NCI-H446 treated with DMSO at 0.1 percent for 48 hours (cell line): ENCODE results near the gene KRT73.

Source experiments
- DNase-seq: peaks from one replicate; lab custom pipeline; 2025; lab: John Stamatoyannopoulos, UW

Gene KRT73

GRCh38 chr12:52645982-52646381 lies 27.6 kb upstream of the KRT73 start:
- no peak for DNase-seq

DNA sequence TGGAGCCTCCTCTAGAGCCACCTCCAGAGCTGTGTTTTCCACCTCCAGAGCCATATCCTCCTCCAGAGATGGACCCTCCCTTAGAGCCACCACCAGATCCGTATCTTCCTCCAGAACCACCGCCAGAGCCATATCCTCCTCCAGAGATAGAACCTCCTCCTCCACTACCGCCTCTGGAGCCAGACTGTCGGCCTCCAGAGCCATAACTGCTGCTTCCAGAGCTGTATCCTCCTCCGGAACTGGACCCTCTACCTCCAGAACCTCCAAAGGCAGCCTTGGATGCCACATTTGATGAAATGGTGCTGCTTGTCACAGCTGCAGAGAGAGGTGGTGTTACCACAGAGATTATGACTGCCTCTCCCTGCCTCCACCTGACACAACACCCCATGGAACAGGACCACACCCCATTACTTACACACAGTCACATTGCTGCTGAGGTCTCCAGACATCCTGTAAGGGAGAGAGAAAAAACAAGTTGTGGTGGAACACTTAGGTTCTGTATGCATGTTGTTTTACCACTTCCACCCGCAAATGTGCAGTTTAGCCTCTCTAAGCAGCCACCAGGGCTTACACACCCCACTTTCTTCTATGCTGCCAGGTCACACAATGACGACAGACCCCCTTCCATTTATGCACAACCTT lies 26.9 kb upstream of the KRT73 start:
- no peak for DNase-seq

- DNase-seq, result no peak
Observed at GRCh38 chr12:52644078-52644415, 25.7 kb upstream of the KRT73 start.

DNA sequence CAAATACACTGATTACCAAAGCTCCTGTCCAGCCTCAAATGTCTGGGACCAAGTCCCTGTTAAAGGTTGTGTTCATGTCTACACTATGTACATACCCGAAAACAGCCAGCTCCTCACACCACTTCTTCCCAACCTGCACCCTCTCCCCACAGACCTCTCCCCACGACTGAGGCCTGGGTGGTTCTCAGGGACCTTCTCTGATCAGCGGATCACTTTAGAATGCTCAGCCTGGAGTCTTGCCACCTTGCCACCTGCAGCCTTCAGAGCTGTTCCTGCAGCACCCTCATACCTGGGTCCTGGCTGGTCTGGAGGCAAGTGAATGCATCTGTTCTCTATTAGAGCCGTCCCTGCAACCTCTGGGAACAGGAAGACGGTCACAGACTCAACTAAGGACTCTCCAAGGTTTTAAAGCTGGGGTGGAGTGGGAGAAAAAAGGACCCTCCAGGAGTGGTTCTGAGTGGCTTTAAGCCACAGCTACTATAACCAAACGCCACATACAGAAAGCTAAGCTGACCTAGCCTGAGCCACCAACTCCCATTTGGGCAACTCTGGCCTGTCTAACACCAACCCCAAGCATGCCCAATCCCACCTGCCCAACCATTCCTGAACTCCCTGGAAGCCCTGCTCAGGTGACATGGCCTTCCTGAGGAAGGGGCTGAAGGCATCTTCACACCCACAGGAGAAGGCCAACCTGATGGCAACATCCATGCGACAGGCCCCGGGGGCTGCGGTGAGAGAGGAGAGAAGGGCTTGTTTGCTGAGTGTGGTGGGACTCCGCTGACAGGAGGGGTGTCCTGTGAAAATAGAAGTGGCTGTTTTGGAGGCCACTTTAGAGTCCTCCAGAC lies 25.1 kb upstream of the KRT73 start:
- DNase-seq, result no peak

GRCh38 chr12:52641468-52641867 lies 23.1 kb upstream of the KRT73 start:
- no peak for DNase-seq

- DNase-seq, result no peak
Observed at GRCh38 chr12:52637299-52637698, 18.9 kb upstream of the KRT73 start.

DNA sequence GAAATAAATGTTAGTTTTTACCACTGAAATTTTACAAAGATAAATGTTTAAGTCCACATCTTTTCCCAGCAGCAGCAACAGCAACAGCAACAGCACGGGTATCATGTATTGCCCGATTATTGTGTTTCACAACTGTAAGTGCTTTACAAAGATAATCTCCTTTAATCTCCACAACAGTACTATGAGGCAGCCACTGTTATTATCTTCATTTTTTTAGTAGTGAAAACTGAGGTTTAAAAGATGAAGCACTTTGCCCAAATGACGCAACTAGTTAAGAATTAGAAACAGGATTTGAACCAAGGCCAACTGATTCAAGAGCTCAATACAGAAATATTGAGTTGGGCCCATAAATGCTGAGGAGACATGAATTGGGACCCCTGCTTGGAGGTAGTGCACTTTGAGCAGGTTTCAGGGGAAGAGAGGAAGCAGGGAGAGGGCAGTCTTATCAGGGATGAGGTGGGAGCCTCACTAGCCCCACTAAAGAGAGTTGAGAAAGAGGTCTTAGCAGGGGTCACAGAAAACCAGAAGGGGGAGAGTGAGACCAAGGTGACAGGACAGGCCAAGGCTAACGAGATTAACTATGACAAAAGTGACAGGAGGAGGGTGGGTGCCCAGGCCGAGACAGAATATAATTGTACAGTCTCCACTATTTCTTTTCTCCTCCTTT lies 18.4 kb upstream of the KRT73 start:
- DNase-seq, result no peak

DNA sequence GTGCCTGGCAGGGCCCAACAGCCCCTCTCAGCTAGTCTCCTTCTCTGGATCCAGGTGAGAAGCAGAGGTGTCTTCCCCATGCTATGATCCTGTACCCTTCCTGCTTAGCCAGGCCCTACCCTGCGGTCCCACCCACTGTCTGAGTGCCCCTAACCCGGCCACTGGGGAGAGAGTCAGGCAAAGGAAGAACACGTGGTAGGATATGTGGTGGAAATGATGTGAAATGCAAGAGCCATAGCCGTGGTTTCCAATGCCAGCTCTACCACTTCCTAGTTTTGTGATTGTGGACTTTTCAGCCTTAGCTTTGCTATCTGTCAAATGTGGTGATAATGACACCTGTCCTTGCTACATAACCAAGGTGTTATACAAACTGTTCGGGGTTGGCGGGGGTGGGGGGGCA lies 17.8 kb upstream of the KRT73 start:
- no peak for DNase-seq

- DNase-seq, result peak; percentile 82
Observed at GRCh38 chr12:52634266-52635056, 16.1 kb upstream of the KRT73 start.

DNA sequence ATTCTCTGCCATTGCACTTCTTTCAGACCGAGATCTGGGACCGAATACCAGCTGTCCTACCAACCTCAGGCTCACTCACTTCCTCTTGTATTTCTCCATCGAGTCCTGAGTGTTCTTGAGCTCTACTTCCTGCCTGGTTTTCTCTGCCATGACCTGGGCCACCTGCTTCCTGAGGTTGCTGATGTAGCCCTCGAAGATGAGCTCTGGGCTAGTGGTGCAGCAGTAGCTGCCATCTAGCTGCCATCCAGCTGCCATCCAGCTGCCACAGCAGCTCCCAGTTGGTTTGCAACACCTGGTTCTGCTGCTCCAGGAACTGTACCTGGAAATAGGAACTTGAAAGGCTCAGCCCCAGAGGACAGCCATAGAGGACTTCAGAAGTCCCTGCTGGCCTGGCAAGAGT lies 15.0 kb upstream of the KRT73 start:
- no peak for DNase-seq

- no peak for DNase-seq
Observed at GRCh38 chr12:52632656-52633055, 14.3 kb upstream of the KRT73 start.

DNA sequence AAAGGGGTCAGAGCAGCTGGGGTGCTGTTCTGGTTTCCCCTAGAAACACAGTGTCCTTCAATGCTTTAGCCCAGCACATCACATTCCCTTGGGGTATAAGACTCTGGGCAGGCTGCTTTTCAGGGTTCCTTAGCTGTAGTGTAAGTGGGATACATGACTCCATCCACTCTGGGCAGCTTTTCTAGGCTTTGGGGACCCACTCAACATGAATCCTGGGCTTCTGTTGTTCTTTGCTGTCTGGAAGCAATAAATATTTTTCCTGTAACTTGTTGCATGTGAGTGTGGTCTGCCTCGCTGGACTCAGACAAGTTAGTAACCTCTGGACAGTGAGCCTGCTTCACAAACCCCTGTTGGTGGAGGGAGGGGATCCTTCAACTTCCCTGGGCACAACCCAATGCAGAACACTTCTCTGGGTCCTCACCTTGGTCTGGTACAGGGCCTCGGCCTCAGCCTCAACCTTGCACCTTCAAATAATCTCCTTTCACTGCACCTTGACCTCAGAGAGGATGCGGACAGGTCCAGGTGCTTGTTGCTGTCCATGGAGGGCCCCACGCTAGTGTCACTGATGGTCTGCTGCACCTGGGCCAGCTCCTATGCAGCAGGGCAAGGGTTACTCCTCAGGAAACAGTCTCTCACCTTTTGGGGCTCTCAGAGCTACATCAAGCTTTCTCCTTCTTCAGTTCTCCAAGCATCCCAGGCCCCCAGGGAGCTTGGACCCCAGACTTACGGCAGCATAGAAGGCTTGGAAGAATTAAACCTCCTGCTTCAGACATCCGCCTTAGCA lies 13.5 kb upstream of the KRT73 start:
- no peak for DNase-seq

GRCh38 chr12:52631264-52631663 lies 12.9 kb upstream of the KRT73 start:
- no peak for DNase-seq

DNA sequence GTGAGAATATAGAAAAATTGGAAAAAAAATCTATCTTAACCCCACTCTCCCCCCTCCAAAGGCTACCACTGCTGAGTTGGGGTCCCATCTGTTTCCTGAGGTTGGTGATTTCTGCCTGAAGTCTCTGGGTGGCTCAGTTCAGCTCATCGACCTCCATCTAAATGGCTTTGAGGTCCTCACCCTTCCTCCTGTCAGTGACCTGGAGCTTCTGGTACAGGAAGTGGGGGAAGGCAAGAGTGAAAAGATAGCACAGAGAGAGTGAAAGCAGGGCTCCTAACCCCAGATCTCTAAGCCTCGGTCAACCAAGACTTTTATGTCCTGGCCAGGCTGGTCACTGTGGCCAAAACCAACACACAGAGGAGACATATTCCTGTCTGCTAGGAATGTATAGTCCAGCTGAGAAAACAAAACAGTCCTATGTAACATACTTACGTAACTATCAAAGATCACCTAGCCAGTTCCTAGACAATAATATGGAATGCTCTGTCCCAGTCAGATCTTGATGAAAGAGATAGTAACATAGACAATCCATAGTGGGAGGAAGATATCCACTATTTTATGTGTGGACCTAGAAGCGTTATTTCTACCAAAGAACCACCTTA lies 12.3 kb upstream of the KRT73 start:
- DNase-seq, result no peak

- DNase-seq, result no peak
Observed at GRCh38 chr12:52630008-52630500, 11.7 kb upstream of the KRT73 start.

DNA sequence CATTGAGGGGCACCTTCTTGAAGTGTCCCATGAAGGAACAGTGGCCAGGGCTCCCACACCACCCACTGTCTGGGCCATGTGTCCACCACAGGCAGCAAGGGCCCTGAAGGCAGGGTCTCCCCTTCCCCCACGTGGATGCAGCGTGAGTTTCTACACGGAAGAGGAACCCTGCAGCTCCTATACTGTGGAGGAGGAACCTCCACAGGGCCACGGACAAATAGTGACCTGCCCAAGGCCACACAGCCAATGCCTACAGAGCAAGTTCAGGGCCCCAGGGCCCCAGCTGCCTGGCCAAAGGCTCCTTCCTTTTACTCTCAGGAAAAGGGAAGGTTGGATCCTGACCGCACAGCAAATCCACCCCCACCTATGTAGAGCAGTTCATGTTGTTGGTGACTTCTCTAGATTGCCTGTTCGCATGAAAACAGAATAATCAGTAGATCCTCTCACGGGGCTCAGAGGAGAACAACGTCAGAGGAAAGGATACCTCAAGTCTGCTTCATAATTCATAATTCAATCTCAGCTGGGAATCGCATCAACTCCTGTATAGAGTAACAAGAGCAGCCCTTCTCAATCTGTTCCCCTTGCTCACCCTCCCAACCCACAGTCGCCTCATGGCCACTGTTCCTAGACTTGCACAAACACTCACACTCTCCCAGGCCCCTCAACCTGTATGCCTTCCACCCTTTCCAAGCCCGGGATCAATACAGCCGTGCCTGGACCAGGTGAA lies 11.1 kb upstream of the KRT73 start:
- DNase-seq, result no peak

- no peak for DNase-seq
Observed at GRCh38 chr12:52628841-52629240, 10.5 kb upstream of the KRT73 start.

GRCh38 chr12:52628111-52628507 lies 9.8 kb upstream of the KRT73 start:
- DNase-seq, result no peak

DNA sequence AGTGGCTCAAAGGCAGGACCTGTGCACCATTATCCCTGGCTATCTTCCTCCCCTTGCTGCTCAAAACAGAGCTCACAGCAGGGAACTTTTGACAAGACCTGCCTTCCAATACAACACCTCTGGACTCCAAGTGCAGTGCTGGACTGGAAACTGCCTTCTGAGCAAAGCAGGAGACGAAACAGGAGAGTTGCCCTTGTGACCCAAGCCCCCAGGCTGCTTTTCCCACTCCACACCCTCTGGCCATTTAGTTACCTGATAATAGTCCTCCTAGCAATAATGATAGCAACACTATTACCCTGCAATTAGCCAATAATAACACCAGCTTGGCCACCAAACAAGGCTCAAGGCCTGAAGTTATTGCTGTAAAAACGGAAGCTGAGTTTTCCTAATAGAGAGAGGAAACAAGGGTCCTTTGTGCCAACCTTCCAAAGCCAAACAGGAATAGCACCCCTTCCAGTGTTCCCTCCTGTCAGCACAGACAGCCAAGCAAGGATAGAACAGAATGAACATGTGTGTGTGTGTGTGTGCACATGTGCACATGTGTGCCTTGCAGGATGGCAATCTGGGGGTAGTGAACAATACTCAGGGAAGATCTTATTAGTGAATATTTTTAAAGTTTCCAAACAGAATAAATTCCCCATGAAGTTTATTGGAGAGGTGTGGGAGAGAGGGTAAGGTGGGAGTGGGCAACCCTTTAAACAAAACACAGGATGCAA lies 9.2 kb upstream of the KRT73 start:
- DNase-seq, result no peak

DNA sequence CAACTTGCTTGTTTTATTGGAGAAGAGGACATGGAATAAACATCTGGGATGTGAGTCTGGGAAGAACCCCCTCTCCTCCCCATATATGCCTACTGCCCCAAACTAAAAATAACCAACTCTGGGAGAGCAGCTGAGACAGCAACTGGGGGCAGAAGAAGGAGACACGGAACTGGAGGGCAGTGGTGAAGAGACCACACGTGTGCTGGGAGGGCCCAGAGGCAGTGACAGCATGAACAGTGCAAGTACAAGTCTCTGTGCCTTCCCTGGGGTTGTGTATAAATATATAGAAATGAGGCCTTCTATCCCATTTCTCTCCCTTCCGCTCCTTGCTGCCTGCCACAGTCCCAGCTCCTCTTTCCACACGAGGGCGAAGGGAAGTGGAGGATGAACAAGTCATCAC lies 4.0 kb upstream of the KRT73 start:
- no peak for DNase-seq
